Psoas muscle (tissue), 8 donors: ENCODE results near the gene DDX23. TPM values are rescaled to one million over a fixed set of nuclear protein-coding genes. Genes with fewer than 3 reads are reported as not detected.

Experiments
- ATAC-seq, 4 donors: fragments of 200-7000 bp; cut with Tn5 transposase; one replicate each; pipeline ENCODE4 v1.9.1; 2020; ENCODE audit warnings: moderate library complexity in 3 of 4, mild to moderate bottlenecking in 2 of 4
- DNase-seq, 2 donors: peaks; one replicate each; pipeline ENCODE4 v3.0.0-alpha.2; 2020
- H3K27ac ChIP-seq: fragments of 200-600 bp; one replicate; pipeline ENCODE4 v1.8.0; 2022
- H3K27me3 ChIP-seq, 3 donors: fragments of 200-600 bp in 1 of 3; one replicate each; pipeline versions ENCODE4 v1.6.1 to v1.8.0; 2013 to 2022; ENCODE audit warnings: low read length in 2 of 3, mild to moderate bottlenecking in 2 of 3, moderate library complexity in 1 of 3; ENCODE audit not compliant: insufficient read depth in 3 of 3
- H3K36me3 ChIP-seq, 2 donors: fragments of 200-600 bp in 1 of 2; one replicate each; pipeline versions ENCODE4 v1.6.1 to v1.8.0; 2013 to 2022; ENCODE audit warnings: low read depth in 1 of 2, mild to moderate bottlenecking in 1 of 2, moderate library complexity in 1 of 2; ENCODE audit not compliant: insufficient read depth in 1 of 2
- H3K4me1 ChIP-seq: fragments of 200-600 bp; one replicate; pipeline ENCODE4 v1.8.0; 2022
- H3K4me3 ChIP-seq: fragments of 200-600 bp; one replicate; pipeline ENCODE4 v1.8.0; 2022; ENCODE audit warnings: mild to moderate bottlenecking
- H3K9me3 ChIP-seq: fragments of 200-600 bp; one replicate; pipeline ENCODE4 v1.8.0; 2022
- CTCF ChIP-seq: fragments of 200-600 bp; IDR thresholded peaks from one replicate; pipeline ENCODE4 v1.8.0; 2022; ENCODE audit warnings: antibody characterized with exemption
- WGBS, 3 donors: extraction: QIAGEN DNeasy Blood & Tissue Kit; methylation state at CpG; one replicate each; pipeline versions ENCODE4 v1.1.6 to v1.1.7; 2013; 5-methylcytosine and 5-hydroxymethylcytosine counted together
- intact Hi-C, 2 donors: fragments of 100-400 bp; cut with DNase I; formaldehyde crosslinking; loops; one replicate each; pipeline versions ENCODE4 v1.11.0 to v1.14.2; 2022
- polyA plus RNA-seq, 3 donors: library from polyadenylated mRNA; stranded (reverse); fragments of 200-250 nt; gene quantifications; one replicate each; pipeline ENCODE4 v1.2.3, GENCODE V29; 2013
- total RNA-seq, 4 donors: library from RNA; stranded (reverse); fragmentation: NEBNext Ultra II Directional in 2 of 4; extraction: Animal tissue kit (Norgen Biotek cat#: 25700) in 2 of 4; gene quantifications; one replicate each; pipeline versions ENCODE4 v1.2.1 to v1.2.4, GENCODE V29; 2021 to 2023
- donor health status: healthy with polysubstance abuse.
- donor health status: DM: no; HTN: no; CAD: no; lungs with moderate emphysema.
- donor health status: Bipolar disorder and iron deficiency.
- donor health status: healthy.
- donor health status: DM: yes; HTN: yes; CAD: no.
- donor health status: DM: no; HTN: no; CAD: no.
- donor health status: DM: no; HTN: no; CAD: no.
- donor health status: DM: yes; HTN: yes; CAD: no.

DDX23 gene
- total and polyA plus RNA-seq, 7 donors: 38.5 to 92.8 (median 62.3) TPM

- Histone ChIP-seq H3K27me3 (no peaks in the 10 kb centered on the region), H3K27ac (no peak overlapping the region), H3K36me3 (peaks cover 0 to 19% of the 10 kb centered on the region in 2 donors), H3K4me3 (no peak overlapping the region), H3K9me3 (no peaks in the 10 kb centered on the region), H3K4me1 (peaks cover 15% of the 10 kb centered on the region)
- DNase-seq: peak in 1 of 2 donors; percentile 12
- ATAC-seq: peak in 1 of 4 donors; percentile 18
- WGBS, 3 donors: 80 to 83% (median 82%) methylated on average over 9 of the region's 9 CpGs
- no peak for TF ChIP-seq CTCF
- intact Hi-C loops: no loop called here
Measured at GRCh38 chr12:48781750-48782456, 70.1 kb downstream of the DDX23 start.

GRCh38 chr12:48780381-48781025 is 71.5 kb downstream of the DDX23 start:
- Histone ChIP-seq H3K27me3 (no peaks in the 10 kb centered on the region), H3K4me3 (no peak overlapping the region), H3K4me1 (peaks cover 15% of the 10 kb centered on the region), H3K9me3 (no peaks in the 10 kb centered on the region), H3K36me3 (peaks cover 0 to 33% of the 10 kb centered on the region in 2 donors), H3K27ac (no peak overlapping the region)
- ATAC-seq (peak; percentile 10 to 48 (median 19)), DNase-seq (no peak)
- WGBS, 3 donors: 47 to 53% (median 49%) methylated on average over 10 to 11 of the region's 11 CpGs
- intact Hi-C loops: no loop called here
- TF ChIP-seq CTCF: no peak

- DNase-seq: peak in 1 of 2 donors; percentile 59
- Histone ChIP-seq H3K27me3 (no peaks in the 10 kb centered on the region), H3K4me1 (peaks cover 15% of the 10 kb centered on the region), H3K36me3 (peaks cover 1 to 40% of the 10 kb centered on the region in 2 donors), H3K4me3 (no peak overlapping the region), H3K27ac (peak overlapping the region; percentile 5), H3K9me3 (no peaks in the 10 kb centered on the region)
- peak; percentile 36 to 78 (median 52) for ATAC-seq
- WGBS, 3 donors: 15 to 20% (median 19%) methylated on average over 3 of the region's 3 CpGs
- no peak for TF ChIP-seq CTCF
- intact Hi-C loops: no loop called here
Measured at GRCh38 chr12:48779869-48780268, 72.1 kb downstream of the DDX23 start.

Other genes with a start within 250 kb of the DDX23 start
- gene KANSL2, start 169.9 kb downstream of the DDX23 start, total RNA-seq: 10 to 100 TPM; 30.7 to 59.4 (median 33.4) TPM
- 10 to 100 TPM; 34.1 to 88.1 (median 57.1) TPM for gene KANSL2, start 169.9 kb downstream of the DDX23 start, polyA plus RNA-seq
- gene CCNT1, start 135.5 kb downstream of the DDX23 start, total RNA-seq: 10 to 100 TPM; 25.9 to 31.8 (median 28.7) TPM
- 10 to 100 TPM in 1 of 3 donors, 1 to 10 TPM in 2; 5.2 to 17.0 (median 6.1) TPM for gene CCNT1, start 135.5 kb downstream of the DDX23 start, polyA plus RNA-seq
- 10 to 100 TPM; 13.1 to 18.9 (median 13.4) TPM for gene ADCY6, start 63.1 kb downstream of the DDX23 start, total RNA-seq
- 1 to 10 TPM; 5.3 to 9.2 (median 7.6) TPM for gene ADCY6, start 63.1 kb downstream of the DDX23 start, polyA plus RNA-seq
- 1 to 10 TPM; 2.0 to 3.5 (median 2.5) TPM for gene CACNB3, start 33.7 kb downstream of the DDX23 start, total RNA-seq
- 1 to 10 TPM in 2 of 3 donors, under 1 TPM in 1; 0.92 to 1.7 (median 1.6) TPM for gene CACNB3, start 33.7 kb downstream of the DDX23 start, polyA plus RNA-seq
- under 1 TPM in 3 of 4 donors, not detected in 1; 0.15 to 0.64 (median 0.19) TPM for gene RND1, start 13.7 kb upstream of the DDX23 start, total RNA-seq
- gene RND1, start 13.7 kb upstream of the DDX23 start, polyA plus RNA-seq: 1 to 10 TPM in 1 of 3 donors, under 1 TPM in 1, not detected in 1; 0.18 to 1.2 TPM
- 1 to 10 TPM; 1.6 to 7.8 (median 2.2) TPM for gene FKBP11, start 73.3 kb upstream of the DDX23 start, total RNA-seq
- gene FKBP11, start 73.3 kb upstream of the DDX23 start, polyA plus RNA-seq: 1 to 10 TPM; 1.6 to 7.6 (median 2.9) TPM
- 10 to 100 TPM; 17.4 to 27.0 (median 22.3) TPM for gene ARF3, start 105.3 kb upstream of the DDX23 start, total RNA-seq
- gene ARF3, start 105.3 kb upstream of the DDX23 start, polyA plus RNA-seq: 10 to 100 TPM in 2 of 3 donors, 1 to 10 TPM in 1; 7.4 to 18.1 (median 13.2) TPM
- gene WNT10B, start 119.6 kb upstream of the DDX23 start, total RNA-seq: under 1 TPM in 2 of 4 donors, not detected in 2; 0.26 to 0.53 TPM
- under 1 TPM in 2 of 3 donors, not detected in 1; 0.13 to 0.14 TPM for gene WNT10B, start 119.6 kb upstream of the DDX23 start, polyA plus RNA-seq
- not detected for gene WNT1, start 126.2 kb upstream of the DDX23 start, total RNA-seq
- not detected for gene WNT1, start 126.2 kb upstream of the DDX23 start, polyA plus RNA-seq
- gene DDN, start 147.2 kb upstream of the DDX23 start, total RNA-seq: 100 to 1,000 TPM in 2 of 4 donors, 10 to 100 TPM in 2; 11.2 to 485 (median 123) TPM
- gene DDN, start 147.2 kb upstream of the DDX23 start, polyA plus RNA-seq: 100 to 1,000 TPM in 1 of 3 donors, 10 to 100 TPM in 2; 43.0 to 126 (median 72.6) TPM
- gene PRKAG1, start 166.6 kb upstream of the DDX23 start, total RNA-seq: 10 to 100 TPM; 49.5 to 91.6 (median 70.6) TPM
- gene PRKAG1, start 166.6 kb upstream of the DDX23 start, polyA plus RNA-seq: 100 to 1,000 TPM in 1 of 3 donors, 10 to 100 TPM in 2; 67.5 to 105 (median 86.5) TPM
- 10 to 100 TPM; 62.6 to 69.8 (median 65.1) TPM for gene KMT2D, start 208.6 kb upstream of the DDX23 start, total RNA-seq
- gene KMT2D, start 208.6 kb upstream of the DDX23 start, polyA plus RNA-seq: 10 to 100 TPM; 10.8 to 65.8 (median 13.9) TPM
- gene RHEBL1, start 217.8 kb upstream of the DDX23 start, total RNA-seq: under 1 TPM in 1 of 4 donors, not detected in 3; 0.97 TPM
- 1 to 10 TPM in 1 of 3 donors, under 1 TPM in 2; 0.21 to 1.2 (median 0.57) TPM for gene RHEBL1, start 217.8 kb upstream of the DDX23 start, polyA plus RNA-seq
- under 1 TPM; 0.07 to 0.43 (median 0.17) TPM for gene DHH, start 242.6 kb upstream of the DDX23 start, total RNA-seq
- under 1 TPM; 0.08 to 0.39 (median 0.17) TPM for gene DHH, start 242.6 kb upstream of the DDX23 start, polyA plus RNA-seq